BE2C (cell line): ENCODE measurements around the gene PLPPR3.

Source experiments
- DNase-seq: peaks from one replicate; pipeline ENCODE4 v3.0.0-alpha.2; 2020
- H3K27me3 ChIP-seq: fragments of 250-450 bp; sonication (Bioruptor Pico); 2 replicates; pipeline ENCODE4 v1.5.1; 2020; ENCODE audit warnings: mild to moderate bottlenecking
- H3K36me3 ChIP-seq: fragments of 250-450 bp; sonication (Bioruptor Pico); 2 replicates; pipeline ENCODE4 v1.5.1; 2020; ENCODE audit warnings: mild to moderate bottlenecking
- H3K4me1 ChIP-seq: fragments of 250-450 bp; sonication (Bioruptor Pico); 2 replicates; pipeline ENCODE4 v1.5.1; 2020
- H3K4me3 ChIP-seq: 2 replicates; pipeline ENCODE4 v1.5.1; 2011; ENCODE audit warnings: low read depth, low read length
- H3K9me3 ChIP-seq: fragments of 250-450 bp; sonication (Bioruptor Pico); 2 replicates; pipeline ENCODE4 v1.5.1; 2020
- CTCF ChIP-seq: IDR thresholded peaks from 2 replicates; pipeline ENCODE4 v1.5.1; 2012; ENCODE audit warnings: mild to moderate bottlenecking, low read depth, low read length

The PLPPR3 gene

GRCh38 chr19:813219-814151 lies 8.3 kb downstream of the PLPPR3 start:
- peaks cover 63% of the 10 kb centered on the region for H3K36me3 ChIP-seq
- no peak for TF ChIP-seq CTCF
- no peak for DNase-seq

GRCh38 chr19:812747-813218 lies 9.0 kb downstream of the PLPPR3 start:
- Histone ChIP-seq H3K4me3 (no peak overlapping the region), H3K36me3 (peaks cover 68% of the 10 kb centered on the region), H3K27me3 (no peaks in the 10 kb centered on the region), H3K4me1 (no peaks in the 10 kb centered on the region), H3K9me3 (no peaks in the 10 kb centered on the region)
- no peak for DNase-seq
- no peak for TF ChIP-seq CTCF

More at GRCh38 chr19:813219-814151, 8.3 kb downstream of the PLPPR3 start:
- H3K9me3 ChIP-seq, result no peaks in the 10 kb centered on the region
- H3K4me1 ChIP-seq, result no peaks in the 10 kb centered on the region
- H3K4me3 ChIP-seq, result no peak overlapping the region
- H3K27me3 ChIP-seq, result no peaks in the 10 kb centered on the region

GRCh38 chr19:812049-812746 lies 9.6 kb downstream of the PLPPR3 start:
- DNase-seq, result no peak
- no peak for TF ChIP-seq CTCF
- Histone ChIP-seq H3K4me3 (no peak overlapping the region), H3K9me3 (no peaks in the 10 kb centered on the region), H3K36me3 (peaks cover 74% of the 10 kb centered on the region), H3K4me1 (no peaks in the 10 kb centered on the region), H3K27me3 (no peaks in the 10 kb centered on the region)

- H3K36me3 ChIP-seq, result peaks cover 80% of the 10 kb centered on the region
- no peaks in the 10 kb centered on the region for H3K27me3 ChIP-seq
- H3K4me3 ChIP-seq, result no peak overlapping the region
- H3K4me1 ChIP-seq, result no peaks in the 10 kb centered on the region
- TF ChIP-seq CTCF, result no peak
- H3K9me3 ChIP-seq, result no peaks in the 10 kb centered on the region
- no peak for DNase-seq
Observed at GRCh38 chr19:811506-812048, 10.2 kb downstream of the PLPPR3 start.

GRCh38 chr19:810883-811489 lies 10.8 kb downstream of the PLPPR3 start:
- H3K4me3 ChIP-seq, result no peak overlapping the region
- peaks cover 86% of the 10 kb centered on the region for H3K36me3 ChIP-seq
- H3K27me3 ChIP-seq, result no peaks in the 10 kb centered on the region
- H3K9me3 ChIP-seq, result no peaks in the 10 kb centered on the region
- no peak for DNase-seq
- no peak for TF ChIP-seq CTCF
- H3K4me1 ChIP-seq, result no peaks in the 10 kb centered on the region
